WTC11 (cell line): ENCODE results near the gene PHLPP2.

Experiments used
- ATF2 ChIP-seq: sonication (generic); formaldehyde crosslinking; IDR thresholded peaks from 2 replicates; pipeline ENCODE4 v1.8.1; 2022; ENCODE audit warnings: low read depth, missing genetic modification reagents, borderline replicate concordance
- JUN ChIP-seq: sonication (generic); formaldehyde crosslinking; IDR thresholded peaks from 2 replicates; pipeline ENCODE4 v1.8.0; 2023; ENCODE audit warnings: mild to moderate bottlenecking, missing genetic modification reagents
- MXD4 ChIP-seq: fragments of 250-450 bp; sonication (Bioruptor Pico); IDR thresholded peaks from 2 replicates; pipeline ENCODE4 v1.8.0; 2021; ENCODE audit warnings: mild to moderate bottlenecking, moderate library complexity, borderline replicate concordance
- MYBL2 ChIP-seq: sonication (generic); formaldehyde crosslinking; IDR thresholded peaks from 2 replicates; pipeline ENCODE4 v1.8.1; 2023; ENCODE audit warnings: mild to moderate bottlenecking, moderate library complexity, missing genetic modification reagents
- NR1H2 ChIP-seq: sonication (generic); formaldehyde crosslinking; IDR thresholded peaks from 2 replicates; pipeline ENCODE4 v1.9.0; 2021; ENCODE audit warnings: mild to moderate bottlenecking, moderate library complexity, missing genetic modification reagents
- NR3C1 ChIP-seq: sonication (generic); formaldehyde crosslinking; conservative IDR thresholded peaks from 2 replicates; pipeline ENCODE4 v1.8.1; 2023; ENCODE audit warnings: low read depth, mild to moderate bottlenecking, missing genetic modification reagents
- SMAD3 ChIP-seq: sonication (generic); formaldehyde crosslinking; IDR thresholded peaks from 2 replicates; pipeline ENCODE4 v1.8.0; 2022; ENCODE audit warnings: missing genetic modification reagents, mild to moderate bottlenecking, borderline replicate concordance
- SP1 ChIP-seq: sonication (generic); formaldehyde crosslinking; conservative IDR thresholded peaks from 2 replicates; pipeline ENCODE4 v1.8.1; 2022; ENCODE audit warnings: missing genetic modification reagents
- TEAD4 ChIP-seq: sonication (generic); formaldehyde crosslinking; IDR thresholded peaks from 2 replicates; pipeline ENCODE4 v1.8.0; 2022; ENCODE audit warnings: mild to moderate bottlenecking, missing genetic modification reagents
- TF ChIP-seq, protein P1 (sequence below): fragments of 200-600 bp; IDR thresholded peaks from 2 replicates; pipeline ENCODE4 v1.8.0; 2022; ENCODE audit warnings: antibody characterized with exemption
- TF ChIP-seq, protein P2 (sequence below): sonication (generic); formaldehyde crosslinking; conservative IDR thresholded peaks from 2 replicates; pipeline ENCODE4 v1.8.1; 2022; ENCODE audit warnings: mild to moderate bottlenecking, missing genetic modification reagents
- TF ChIP-seq, protein P3 (sequence below): sonication (generic); formaldehyde crosslinking; IDR thresholded peaks from 2 replicates; pipeline ENCODE4 v1.8.1; 2023; ENCODE audit warnings: mild to moderate bottlenecking, missing genetic modification reagents, moderate library complexity
- TF ChIP-seq, protein P4 (sequence below): sonication (generic); formaldehyde crosslinking; IDR thresholded peaks from 2 replicates; pipeline ENCODE4 v1.8.1; 2022; ENCODE audit warnings: mild to moderate bottlenecking, moderate library complexity, missing genetic modification reagents

- TF ChIP-seq ATF2 (CRISPR knock-in tag) (no peak), JUN (no peak), NR3C1 (CRISPR knock-in tag) (no peak), MYBL2 (CRISPR knock-in tag) (no peak), SP1 (CRISPR knock-in tag) (no peak), SMAD3 (CRISPR knock-in tag) (no peak), MXD4 (CRISPR knock-in tag) (no peak), TEAD4 (CRISPR knock-in tag) (no peak), NR1H2 (CRISPR knock-in tag) (no peak)
- TF ChIP-seq, protein P1, sequence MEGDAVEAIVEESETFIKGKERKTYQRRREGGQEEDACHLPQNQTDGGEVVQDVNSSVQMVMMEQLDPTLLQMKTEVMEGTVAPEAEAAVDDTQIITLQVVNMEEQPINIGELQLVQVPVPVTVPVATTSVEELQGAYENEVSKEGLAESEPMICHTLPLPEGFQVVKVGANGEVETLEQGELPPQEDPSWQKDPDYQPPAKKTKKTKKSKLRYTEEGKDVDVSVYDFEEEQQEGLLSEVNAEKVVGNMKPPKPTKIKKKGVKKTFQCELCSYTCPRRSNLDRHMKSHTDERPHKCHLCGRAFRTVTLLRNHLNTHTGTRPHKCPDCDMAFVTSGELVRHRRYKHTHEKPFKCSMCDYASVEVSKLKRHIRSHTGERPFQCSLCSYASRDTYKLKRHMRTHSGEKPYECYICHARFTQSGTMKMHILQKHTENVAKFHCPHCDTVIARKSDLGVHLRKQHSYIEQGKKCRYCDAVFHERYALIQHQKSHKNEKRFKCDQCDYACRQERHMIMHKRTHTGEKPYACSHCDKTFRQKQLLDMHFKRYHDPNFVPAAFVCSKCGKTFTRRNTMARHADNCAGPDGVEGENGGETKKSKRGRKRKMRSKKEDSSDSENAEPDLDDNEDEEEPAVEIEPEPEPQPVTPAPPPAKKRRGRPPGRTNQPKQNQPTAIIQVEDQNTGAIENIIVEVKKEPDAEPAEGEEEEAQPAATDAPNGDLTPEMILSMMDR: no peak
- TF ChIP-seq, protein P2, sequence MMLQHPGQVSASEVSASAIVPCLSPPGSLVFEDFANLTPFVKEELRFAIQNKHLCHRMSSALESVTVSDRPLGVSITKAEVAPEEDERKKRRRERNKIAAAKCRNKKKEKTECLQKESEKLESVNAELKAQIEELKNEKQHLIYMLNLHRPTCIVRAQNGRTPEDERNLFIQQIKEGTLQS (CRISPR knock-in tag): no peak
- TF ChIP-seq, protein P3, sequence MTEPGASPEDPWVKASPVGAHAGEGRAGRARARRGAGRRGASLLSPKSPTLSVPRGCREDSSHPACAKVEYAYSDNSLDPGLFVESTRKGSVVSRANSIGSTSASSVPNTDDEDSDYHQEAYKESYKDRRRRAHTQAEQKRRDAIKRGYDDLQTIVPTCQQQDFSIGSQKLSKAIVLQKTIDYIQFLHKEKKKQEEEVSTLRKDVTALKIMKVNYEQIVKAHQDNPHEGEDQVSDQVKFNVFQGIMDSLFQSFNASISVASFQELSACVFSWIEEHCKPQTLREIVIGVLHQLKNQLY (CRISPR knock-in tag): no peak
- TF ChIP-seq, protein P4, sequence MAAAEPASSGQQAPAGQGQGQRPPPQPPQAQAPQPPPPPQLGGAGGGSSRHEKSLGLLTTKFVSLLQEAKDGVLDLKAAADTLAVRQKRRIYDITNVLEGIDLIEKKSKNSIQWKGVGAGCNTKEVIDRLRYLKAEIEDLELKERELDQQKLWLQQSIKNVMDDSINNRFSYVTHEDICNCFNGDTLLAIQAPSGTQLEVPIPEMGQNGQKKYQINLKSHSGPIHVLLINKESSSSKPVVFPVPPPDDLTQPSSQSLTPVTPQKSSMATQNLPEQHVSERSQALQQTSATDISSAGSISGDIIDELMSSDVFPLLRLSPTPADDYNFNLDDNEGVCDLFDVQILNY (CRISPR knock-in tag): no peak
These were observed 97.7 kb downstream of the PHLPP2 start for GRCh38 chr16:71626858-71627213.
